HG03439 (cell line): ENCODE results near the gene PTPN3.
A peak's percentile ranks its signal among the peaks of the same experiment; 100 is the strongest.
"Not testable (repeated sequence)": the region's sequence is repeated elsewhere in the genome, so short reads cannot be mapped to it uniquely, and the experiment has no call there.

Experiments
- ATAC-seq: cut with Tn5 transposase; IDR thresholded peaks from one replicate; pipeline ENCODE4 v1.9.1; 2021; ENCODE audit warnings: mild to moderate bottlenecking, moderate library complexity; ENCODE audit not compliant: unreplicated experiment

Gene PTPN3, protein sequence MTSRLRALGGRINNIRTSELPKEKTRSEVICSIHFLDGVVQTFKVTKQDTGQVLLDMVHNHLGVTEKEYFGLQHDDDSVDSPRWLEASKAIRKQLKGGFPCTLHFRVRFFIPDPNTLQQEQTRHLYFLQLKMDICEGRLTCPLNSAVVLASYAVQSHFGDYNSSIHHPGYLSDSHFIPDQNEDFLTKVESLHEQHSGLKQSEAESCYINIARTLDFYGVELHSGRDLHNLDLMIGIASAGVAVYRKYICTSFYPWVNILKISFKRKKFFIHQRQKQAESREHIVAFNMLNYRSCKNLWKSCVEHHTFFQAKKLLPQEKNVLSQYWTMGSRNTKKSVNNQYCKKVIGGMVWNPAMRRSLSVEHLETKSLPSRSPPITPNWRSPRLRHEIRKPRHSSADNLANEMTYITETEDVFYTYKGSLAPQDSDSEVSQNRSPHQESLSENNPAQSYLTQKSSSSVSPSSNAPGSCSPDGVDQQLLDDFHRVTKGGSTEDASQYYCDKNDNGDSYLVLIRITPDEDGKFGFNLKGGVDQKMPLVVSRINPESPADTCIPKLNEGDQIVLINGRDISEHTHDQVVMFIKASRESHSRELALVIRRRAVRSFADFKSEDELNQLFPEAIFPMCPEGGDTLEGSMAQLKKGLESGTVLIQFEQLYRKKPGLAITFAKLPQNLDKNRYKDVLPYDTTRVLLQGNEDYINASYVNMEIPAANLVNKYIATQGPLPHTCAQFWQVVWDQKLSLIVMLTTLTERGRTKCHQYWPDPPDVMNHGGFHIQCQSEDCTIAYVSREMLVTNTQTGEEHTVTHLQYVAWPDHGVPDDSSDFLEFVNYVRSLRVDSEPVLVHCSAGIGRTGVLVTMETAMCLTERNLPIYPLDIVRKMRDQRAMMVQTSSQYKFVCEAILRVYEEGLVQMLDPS

GRCh38 chr9:109498195-109499092, at the start of gene PTPN3:
Gene PTPN3 (minus strand): TSS chr9:109498307. CDS start chr9:109463434, 34,873 bp downstream.
- ATAC-seq, result no peak

DNA sequence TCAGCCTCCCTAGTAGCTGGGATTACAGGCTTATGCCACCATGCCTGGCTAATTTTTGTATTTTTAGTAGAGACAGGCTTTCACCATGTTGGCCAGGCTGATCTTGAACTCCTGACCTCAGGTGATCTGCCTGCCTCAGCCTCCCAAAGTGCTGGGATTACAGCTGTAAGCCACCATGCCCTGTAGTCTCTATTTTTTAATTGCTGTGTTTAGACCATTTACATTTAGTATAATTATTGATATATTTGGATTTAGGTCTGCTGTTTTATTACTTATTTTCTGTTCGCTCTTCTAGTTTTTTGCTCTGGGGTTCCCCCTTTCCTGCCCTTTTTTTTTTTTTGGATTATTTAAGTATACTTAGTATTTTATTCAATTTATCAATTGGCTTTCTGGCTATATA, 46.8 kb upstream of the PTPN3 start:
- ATAC-seq, result not testable (repeated sequence)

GRCh38 chr9:109542922-109543321, 44.8 kb upstream of the PTPN3 start:
- ATAC-seq, result no peak

DNA sequence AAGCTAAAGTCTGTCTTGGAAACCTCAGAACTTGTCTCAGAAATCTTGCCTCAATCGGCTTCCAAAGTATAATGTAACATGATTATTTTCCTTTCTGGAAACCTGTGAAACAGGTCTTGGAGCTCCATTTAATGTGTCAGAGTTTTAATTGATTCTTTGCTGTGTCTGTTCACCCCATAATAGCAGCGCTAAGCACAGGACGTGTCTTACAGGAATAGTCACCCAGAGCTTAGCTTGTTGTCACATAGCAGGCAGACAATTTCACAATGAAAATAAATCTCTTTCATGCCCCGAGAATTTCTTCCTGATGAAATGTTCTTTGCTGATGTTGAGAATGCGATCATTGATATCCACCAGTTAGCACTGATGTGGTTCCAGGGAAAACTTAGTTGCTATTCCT, 40.2 kb upstream of the PTPN3 start:
- ATAC-seq, result no peak

DNA sequence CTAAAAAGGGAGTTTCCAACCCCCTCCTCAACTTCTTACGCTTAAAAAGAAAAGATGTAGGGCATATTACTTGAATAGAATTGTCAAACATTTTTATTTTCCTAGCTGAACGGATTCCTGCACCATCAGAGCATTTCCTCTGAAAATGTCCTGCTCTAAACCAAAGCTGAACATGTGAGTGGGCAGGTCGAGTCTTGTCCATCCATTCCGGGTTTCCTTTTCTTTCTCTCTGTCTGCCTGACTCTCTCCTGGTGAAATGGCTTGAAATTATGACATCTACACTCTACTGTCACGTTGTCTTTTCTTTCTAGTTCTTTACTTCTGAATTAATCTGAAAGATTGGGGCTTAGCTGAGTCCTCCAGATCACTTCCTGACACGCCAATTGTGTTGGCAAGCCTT, 39.2 kb upstream of the PTPN3 start:
- ATAC-seq, result no peak

GRCh38 chr9:109536859-109537258, 38.8 kb upstream of the PTPN3 start:
- no peak for ATAC-seq

GRCh38 chr9:109535365-109535764, 37.3 kb upstream of the PTPN3 start:
- ATAC-seq, result no peak

GRCh38 chr9:109534151-109534550, 36.0 kb upstream of the PTPN3 start:
- no peak for ATAC-seq

DNA sequence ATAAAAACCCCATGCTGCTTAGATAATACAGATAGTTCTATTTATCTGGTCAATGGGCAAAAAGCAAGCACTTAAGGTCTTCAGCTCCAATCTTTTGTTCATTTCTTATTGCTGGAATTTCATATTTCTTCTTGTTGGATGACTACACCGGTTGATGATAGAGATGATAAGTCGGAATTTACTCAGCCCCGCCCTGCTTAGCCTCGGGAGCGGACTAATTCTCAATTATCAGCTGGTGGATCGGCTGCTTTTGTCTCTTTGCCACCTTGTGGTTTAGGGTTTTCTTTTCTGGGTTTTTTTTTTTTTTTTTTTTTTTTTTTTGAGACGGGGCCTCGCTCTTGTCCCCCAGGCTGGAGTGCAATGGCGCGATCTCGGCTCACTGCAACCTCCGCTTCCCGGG, 34.5 kb upstream of the PTPN3 start:
- ATAC-seq, result not testable (repeated sequence)

DNA sequence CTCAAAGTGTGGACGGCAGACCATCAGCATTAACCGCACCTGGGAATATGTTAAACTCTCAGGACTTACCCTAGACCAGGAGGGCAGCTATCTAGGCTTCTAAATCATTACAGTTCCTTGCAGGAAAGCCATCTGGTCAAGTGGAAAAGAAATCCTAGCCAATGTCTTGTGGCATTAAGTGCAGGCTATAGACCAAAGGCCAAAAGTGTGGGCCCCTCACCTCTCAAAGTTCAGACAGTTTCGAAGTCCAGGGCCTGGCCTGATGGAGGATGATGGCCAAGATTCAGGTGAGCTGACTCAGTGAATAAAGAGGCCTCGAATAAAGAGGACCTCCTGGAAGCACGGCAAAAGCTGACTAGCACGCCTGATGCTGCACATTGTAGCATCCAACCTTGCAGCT, 24.0 kb upstream of the PTPN3 start:
- ATAC-seq, result no peak

- ATAC-seq, result peak; percentile 86
Measured at GRCh38 chr9:109520475-109521132, 22.5 kb upstream of the PTPN3 start.

DNA sequence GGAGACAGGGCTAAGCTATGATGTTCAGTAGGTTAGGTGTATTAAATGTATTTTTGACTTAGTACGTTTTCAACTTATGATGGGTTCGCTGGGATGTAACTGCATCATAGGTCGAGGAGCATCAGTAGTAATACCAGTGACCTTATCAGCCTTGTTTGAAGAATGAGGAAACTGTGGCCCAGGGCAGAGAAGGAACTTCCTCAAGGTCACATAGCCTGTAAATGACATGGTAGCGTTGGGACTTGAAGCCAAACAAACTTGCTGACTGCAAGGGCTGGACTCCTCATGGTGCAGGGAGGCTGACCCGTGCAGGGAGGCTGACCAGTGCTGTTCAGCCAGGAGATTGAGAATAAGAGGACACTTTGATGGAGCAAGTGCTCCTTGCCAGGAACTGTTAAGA, 21.3 kb upstream of the PTPN3 start:
- ATAC-seq, result no peak

DNA sequence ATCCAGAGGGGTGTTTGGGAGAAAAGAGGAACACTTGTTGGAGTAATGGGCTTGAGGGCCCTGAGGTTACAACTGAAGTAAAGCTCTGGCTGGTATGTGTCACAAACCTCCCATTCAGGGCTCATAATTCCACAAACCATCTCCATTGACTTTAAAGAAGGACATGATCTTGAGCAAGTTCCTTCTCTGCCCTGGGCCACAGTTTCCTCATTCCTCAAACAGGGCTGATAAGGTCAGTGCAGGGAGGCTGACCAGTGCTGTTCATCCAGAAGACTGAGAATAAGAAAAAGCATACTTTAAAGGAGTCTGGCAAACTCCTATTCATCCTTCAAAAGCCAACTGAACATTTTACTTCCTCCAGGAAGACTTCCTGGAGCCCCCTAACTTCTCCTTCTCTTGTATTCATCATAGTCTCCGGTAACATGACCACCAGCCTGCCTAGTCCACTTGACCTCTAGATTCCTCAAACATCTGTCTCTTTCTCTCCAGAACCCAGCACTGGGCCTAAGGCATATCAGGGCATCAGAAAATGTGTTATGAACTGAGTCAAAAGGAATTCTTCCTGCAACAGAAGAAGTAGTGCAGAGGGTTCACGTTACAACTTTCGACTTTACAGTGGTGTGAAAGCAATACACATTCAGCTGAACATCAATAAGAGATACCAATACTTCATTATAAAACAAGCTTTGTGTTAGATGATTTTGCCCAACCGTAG, 20.7 kb upstream of the PTPN3 start:
- ATAC-seq, result no peak

GRCh38 chr9:109517901-109518377, 19.8 kb upstream of the PTPN3 start:
- no peak for ATAC-seq

- no peak for ATAC-seq
Measured at GRCh38 chr9:109513871-109514270, 15.8 kb upstream of the PTPN3 start.

DNA sequence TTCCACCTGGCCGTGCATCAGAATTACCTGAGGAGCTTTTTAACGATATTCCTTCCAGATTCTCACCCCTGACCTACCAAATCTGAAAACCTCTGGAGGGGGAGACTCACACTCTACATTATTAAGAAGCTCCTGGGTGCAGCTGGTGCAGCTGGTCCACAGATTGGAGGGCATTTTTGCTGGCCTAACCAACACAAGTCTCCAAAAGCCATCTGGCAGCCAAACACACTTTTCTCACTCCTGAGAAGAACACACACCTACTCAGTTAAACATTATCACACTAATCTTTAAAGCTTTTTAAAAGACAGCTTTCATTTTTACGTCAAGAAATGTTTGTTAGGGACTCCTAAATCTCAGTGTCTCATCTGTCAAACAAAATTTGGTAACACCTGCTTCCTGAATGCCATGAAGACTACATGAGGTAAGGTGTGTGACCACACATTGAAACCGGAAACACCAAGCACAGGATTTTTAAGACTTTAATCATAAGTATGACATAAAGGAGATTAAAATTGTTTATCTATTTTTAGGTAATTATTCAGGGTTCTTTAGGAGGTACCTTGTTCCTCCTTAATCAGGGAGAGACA, 14.2 kb upstream of the PTPN3 start:
- no peak for ATAC-seq

GRCh38 chr9:109510506-109510905, 12.4 kb upstream of the PTPN3 start:
- no peak for ATAC-seq

GRCh38 chr9:109510042-109510441, 11.9 kb upstream of the PTPN3 start:
- ATAC-seq, result not testable (repeated sequence)

- no peak for ATAC-seq
Measured at GRCh38 chr9:109509611-109510010, 11.5 kb upstream of the PTPN3 start.
